Activated T-cell treated with anti-CD3 and anti-CD28 coated beads for 4 hours (primary cell): ENCODE measurements around the gene DNTT.
"Not testable (repeated sequence)": the region's sequence is repeated elsewhere in the genome, so short reads cannot be mapped to it uniquely, and the experiment has no call there.

Source experiments
- DNase-seq: peaks from one replicate; pipeline ENCODE4 v3.0.0-alpha.2; 2020

The DNTT gene

GRCh38 chr10:96276831-96277230 is 27.4 kb upstream of the DNTT start:
- no peak for DNase-seq

GRCh38 chr10:96279191-96279641 is 25.0 kb upstream of the DNTT start:
- DNase-seq = no peak

- DNase-seq = no peak
Observed at GRCh38 chr10:96280859-96281258, 23.4 kb upstream of the DNTT start.

- DNase-seq = no peak
Observed at GRCh38 chr10:96281444-96282029, 22.7 kb upstream of the DNTT start.

GRCh38 chr10:96283351-96283750 is 20.9 kb upstream of the DNTT start:
- no peak for DNase-seq

- no peak for DNase-seq
Observed at GRCh38 chr10:96283756-96284155, 20.5 kb upstream of the DNTT start.

GRCh38 chr10:96285331-96285752 is 18.9 kb upstream of the DNTT start:
- no peak for DNase-seq

GRCh38 chr10:96287392-96288105 is 16.7 kb upstream of the DNTT start:
- no peak for DNase-seq

GRCh38 chr10:96288151-96288621 is 16.0 kb upstream of the DNTT start:
- DNase-seq = no peak

GRCh38 chr10:96289218-96289910 is 14.9 kb upstream of the DNTT start:
- DNase-seq = no peak

- no peak for DNase-seq
Observed at GRCh38 chr10:96290368-96291133, 13.7 kb upstream of the DNTT start.

- no peak for DNase-seq
Observed at GRCh38 chr10:96292971-96293920, 11.0 kb upstream of the DNTT start.

GRCh38 chr10:96295475-96295874 is 8.8 kb upstream of the DNTT start:
- DNase-seq = no peak

- no peak for DNase-seq
Observed at GRCh38 chr10:96297486-96297885, 6.7 kb upstream of the DNTT start.

GRCh38 chr10:96298362-96298761 is 5.9 kb upstream of the DNTT start:
- no peak for DNase-seq

- no peak for DNase-seq
Observed at GRCh38 chr10:96299383-96299782, 4.9 kb upstream of the DNTT start.

GRCh38 chr10:96301616-96302015 is 2.6 kb upstream of the DNTT start:
- no peak for DNase-seq

GRCh38 chr10:96305019-96305418 is 785 bp downstream of the DNTT start:
- no peak for DNase-seq

GRCh38 chr10:96306516-96306915 is 2.3 kb downstream of the DNTT start:
- no peak for DNase-seq

GRCh38 chr10:96308854-96309253 is 4.6 kb downstream of the DNTT start:
- not testable (repeated sequence) for DNase-seq

GRCh38 chr10:96309628-96310320 is 5.5 kb downstream of the DNTT start:
- DNase-seq = no peak

- no peak for DNase-seq
Observed at GRCh38 chr10:96310321-96310669, 6.1 kb downstream of the DNTT start.
